22Rv1 (cell line): ENCODE measurements around the gene RPS19BP1.

ENCODE experiments used
- H3K27ac ChIP-seq: fragments of 450-650 bp; 2 replicates; pipeline ENCODE4 v1.5.1; 2017
- CTCF ChIP-seq: fragments of 450-650 bp; IDR thresholded peaks from 2 replicates; pipeline ENCODE4 v1.5.1; 2017; ENCODE audit warnings: mild to moderate bottlenecking
- ZFX ChIP-seq: fragments of 450-650 bp; IDR thresholded peaks from 2 replicates; pipeline ENCODE4 v1.6.1; 2017; ENCODE audit warnings: antibody characterized with exemption, borderline replicate concordance

The RPS19BP1 gene

GRCh38 chr22:39490966-39491680 is 41.4 kb downstream of the RPS19BP1 start:
- no peak overlapping the region for H3K27ac ChIP-seq
- TF ChIP-seq ZFX, result no peak
- TF ChIP-seq CTCF, result no peak

- TF ChIP-seq CTCF (no peak), ZFX (no peak)
- no peak overlapping the region for H3K27ac ChIP-seq
These were observed 42.3 kb downstream of the RPS19BP1 start for GRCh38 chr22:39490135-39490798.

GRCh38 chr22:39489094-39490068 is 43.2 kb downstream of the RPS19BP1 start:
- TF ChIP-seq ZFX, result no peak
- TF ChIP-seq CTCF, result no peak

GRCh38 chr22:39488563-39489083 is 43.9 kb downstream of the RPS19BP1 start:
- no peak overlapping the region for H3K27ac ChIP-seq
- no peak for TF ChIP-seq ZFX
- no peak for TF ChIP-seq CTCF

More at GRCh38 chr22:39489094-39490068, 43.2 kb downstream of the RPS19BP1 start:
- H3K27ac ChIP-seq, result no peak overlapping the region

GRCh38 chr22:39487826-39488520 is 44.6 kb downstream of the RPS19BP1 start:
- H3K27ac ChIP-seq, result no peak overlapping the region
- TF ChIP-seq CTCF, result no peak
- no peak for TF ChIP-seq ZFX

- TF ChIP-seq ZFX (no peak), CTCF (no peak)
- H3K27ac ChIP-seq, result no peak overlapping the region
These were observed 45.4 kb downstream of the RPS19BP1 start for GRCh38 chr22:39486951-39487825.
